ENCODE measurements around the gene SNX14. TPM values are rescaled to one million over a fixed set of nuclear protein-coding genes. Genes with fewer than 3 reads are reported as not detected.

SNX14 gene
- total and polyA plus RNA-seq, 5 donors from 2014 or later = 46.1 to 63.2 (median 51.8) TPM

- Histone ChIP-seq H3K27ac (ENCODE audit: insufficient read depth, low read length, poor library complexity, severe bottlenecking) (no peak overlapping the region), H3K4me1 (ENCODE audit: control insufficient read depth, insufficient read depth, low read length, poor library complexity, severe bottlenecking) (no peaks in the 10 kb centered on the region), H3K9me3 (ENCODE audit: control insufficient read depth in 2 of 2, low read length in 2 of 2) (no peaks in the 10 kb centered on the region), H3K27me3 (ENCODE audit: control insufficient read depth, insufficient read depth, low read length) (no peaks in the 10 kb centered on the region), H3K4me3 (ENCODE audit: low read depth, low read length) (no peak overlapping the region), H3K36me3 (ENCODE audit: control insufficient read depth, insufficient read depth, low read length) (no peaks in the 10 kb centered on the region)
- no peaks in the 10 kb centered on the region for H3K36me3 Mint-ChIP-seq
- H3K4me3 Mint-ChIP-seq = no peak overlapping the region
- ATAC-seq (ENCODE audit: low read depth in 2 of 2) (no peak), DNase-seq (no peak)
- H3K27me3 Mint-ChIP-seq = peaks cover 15% of the 10 kb centered on the region
- peaks cover 0 to 24% (median 6%) of the 10 kb centered on the region in 4 donors for H3K4me1 Mint-ChIP-seq
- peak overlapping the region in 1 of 3 donors; percentile 33 for H3K27ac Mint-ChIP-seq
- H3K9me3 Mint-ChIP-seq = peaks cover 0 to 2% (median 0%) of the 10 kb centered on the region in 7 donors
These were observed 131.9 kb downstream of the SNX14 start for GRCh38 chr6:85461798-85462170.

DNA sequence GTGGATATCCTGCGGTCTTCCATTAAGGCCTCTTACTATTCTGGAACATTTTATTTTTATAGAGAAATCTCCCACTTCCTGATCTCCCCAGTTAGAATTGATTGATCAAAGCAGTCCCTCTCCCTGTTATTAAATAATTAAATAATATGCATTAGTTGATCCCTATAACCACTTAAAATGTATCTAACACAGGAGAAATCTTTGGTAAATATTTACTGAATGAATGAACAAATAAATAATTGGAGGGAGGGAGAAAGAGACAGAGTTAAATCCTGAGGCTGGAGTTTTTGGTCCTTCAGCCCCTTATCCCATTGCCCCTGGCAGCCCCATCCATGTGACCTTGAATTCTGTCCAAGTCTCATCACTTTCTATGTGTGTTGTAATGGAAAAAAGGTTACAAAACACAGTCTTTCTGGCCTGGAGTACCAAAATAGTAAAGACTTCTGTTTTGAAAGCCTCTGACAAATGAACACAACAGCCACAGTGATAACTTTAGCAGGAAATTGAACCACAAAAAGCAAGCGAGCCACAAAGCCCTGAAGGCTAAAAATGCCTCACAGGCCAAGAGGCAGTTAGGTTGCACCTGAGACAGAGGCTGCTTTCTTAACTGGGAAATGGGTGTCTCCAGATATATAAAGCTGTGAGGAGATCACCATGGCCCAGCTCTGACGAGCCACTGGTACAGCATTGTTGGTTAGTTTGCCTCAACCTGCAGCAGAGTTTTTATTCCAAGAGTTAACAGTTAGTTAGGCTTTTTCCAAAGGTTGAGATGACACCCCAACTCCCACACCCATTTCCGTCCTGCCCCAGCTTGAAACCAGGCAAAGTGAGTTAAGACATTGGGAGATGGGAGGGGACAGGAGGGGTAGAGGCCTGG, 132.5 kb downstream of the SNX14 start:
- H3K27me3 Mint-ChIP-seq = peaks cover 15% of the 10 kb centered on the region
- peak overlapping the region in 1 of 4 donors; percentile 53 for H3K4me3 Mint-ChIP-seq
- peaks cover 0 to 24% (median 6%) of the 10 kb centered on the region in 4 donors for H3K4me1 Mint-ChIP-seq
- no peak overlapping the region for H3K27ac ChIP-seq (ENCODE audit: insufficient read depth, low read length, poor library complexity, severe bottlenecking)
- H3K4me3 ChIP-seq (ENCODE audit: low read depth, low read length) = no peak overlapping the region
- no peaks in the 10 kb centered on the region for H3K4me1 ChIP-seq (ENCODE audit: control insufficient read depth, insufficient read depth, low read length, poor library complexity, severe bottlenecking)
- DNase-seq (peak in 2 of 3 donors; percentile 12 to 61), ATAC-seq (ENCODE audit: low read depth in 2 of 2) (peak; percentile 34 to 60)
- H3K9me3 ChIP-seq (ENCODE audit: control insufficient read depth in 2 of 2, low read length in 2 of 2) = no peaks in the 10 kb centered on the region
- H3K9me3 Mint-ChIP-seq = peaks cover 0 to 2% (median 0%) of the 10 kb centered on the region in 7 donors
- peaks cover under 1% of the 10 kb centered on the region for H3K27me3 ChIP-seq (ENCODE audit: control insufficient read depth, insufficient read depth, low read length)
- no peaks in the 10 kb centered on the region for H3K36me3 Mint-ChIP-seq
- no peaks in the 10 kb centered on the region for H3K36me3 ChIP-seq (ENCODE audit: control insufficient read depth, insufficient read depth, low read length)
- peak overlapping the region; percentile 33 to 55 (median 43) for H3K27ac Mint-ChIP-seq

DNA sequence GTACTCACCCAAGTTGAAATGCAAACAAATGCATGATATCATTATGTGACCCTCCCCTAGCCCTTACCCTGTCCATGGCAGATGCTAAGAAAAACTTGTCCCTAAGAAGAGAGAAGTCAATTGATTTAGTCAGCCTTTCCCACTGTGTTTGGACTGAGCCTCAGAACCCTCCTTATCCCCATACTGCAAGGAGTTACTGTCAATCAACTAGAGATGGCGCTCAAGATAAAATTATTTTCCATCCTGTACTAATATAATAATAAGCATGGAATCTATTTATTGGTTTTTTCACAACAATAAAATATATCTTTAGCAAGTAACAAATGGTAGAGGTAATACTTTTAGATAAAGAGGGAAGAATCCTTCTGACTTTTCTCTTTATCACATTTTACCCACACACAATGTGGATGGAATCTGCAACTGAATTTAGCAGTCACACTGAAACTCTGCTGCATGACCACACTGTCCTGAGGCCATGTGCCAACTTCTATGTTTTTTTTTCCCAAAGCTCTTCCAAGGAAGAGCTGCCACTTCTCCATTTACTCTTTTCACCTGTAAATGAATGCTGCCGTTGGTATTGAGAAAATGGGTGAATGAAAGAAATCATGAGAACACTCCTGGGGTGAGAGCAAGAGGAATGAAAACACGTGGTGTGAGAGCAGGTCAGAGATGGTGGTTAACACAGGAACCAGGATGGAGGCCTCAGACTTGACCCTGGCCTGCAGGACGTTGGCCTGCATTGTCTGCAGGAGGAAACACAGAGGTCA, 133.3 kb downstream of the SNX14 start:
- ATAC-seq (ENCODE audit: low read depth in 2 of 2) (no peak), DNase-seq (no peak)
- Histone ChIP-seq H3K36me3 (ENCODE audit: control insufficient read depth, insufficient read depth, low read length) (no peaks in the 10 kb centered on the region), H3K9me3 (ENCODE audit: control insufficient read depth in 2 of 2, low read length in 2 of 2) (no peaks in the 10 kb centered on the region), H3K27me3 (ENCODE audit: control insufficient read depth, insufficient read depth, low read length) (peaks cover 6% of the 10 kb centered on the region), H3K27ac (ENCODE audit: insufficient read depth, low read length, poor library complexity, severe bottlenecking) (no peak overlapping the region), H3K4me1 (ENCODE audit: control insufficient read depth, insufficient read depth, low read length, poor library complexity, severe bottlenecking) (no peaks in the 10 kb centered on the region), H3K4me3 (ENCODE audit: low read depth, low read length) (no peak overlapping the region)
- peaks cover 0 to 2% (median 0%) of the 10 kb centered on the region in 7 donors for H3K9me3 Mint-ChIP-seq
- H3K36me3 Mint-ChIP-seq = no peaks in the 10 kb centered on the region
- H3K27me3 Mint-ChIP-seq = peaks cover 15% of the 10 kb centered on the region
- H3K4me1 Mint-ChIP-seq = peaks cover 0 to 17% (median 4%) of the 10 kb centered on the region in 4 donors
- H3K27ac Mint-ChIP-seq = peak overlapping the region in 1 of 3 donors; percentile 55
- no peak overlapping the region for H3K4me3 Mint-ChIP-seq

GRCh38 chr6:85459224-85459901, 134.3 kb downstream of the SNX14 start:
- DNase-seq = no peak
- Histone ChIP-seq H3K4me3 (ENCODE audit: low read depth, low read length) (no peak overlapping the region), H3K9me3 (ENCODE audit: control insufficient read depth in 2 of 2, low read length in 2 of 2) (no peaks in the 10 kb centered on the region), H3K36me3 (ENCODE audit: control insufficient read depth, insufficient read depth, low read length) (no peaks in the 10 kb centered on the region), H3K4me1 (ENCODE audit: control insufficient read depth, insufficient read depth, low read length, poor library complexity, severe bottlenecking) (no peaks in the 10 kb centered on the region), H3K27ac (ENCODE audit: insufficient read depth, low read length, poor library complexity, severe bottlenecking) (no peak overlapping the region), H3K27me3 (ENCODE audit: control insufficient read depth, insufficient read depth, low read length) (peaks cover 11% of the 10 kb centered on the region)
- ATAC-seq (ENCODE audit: low read depth in 2 of 2) = no peak
- peaks cover 0 to 9% (median 3%) of the 10 kb centered on the region in 4 donors for H3K4me1 Mint-ChIP-seq
- no peak overlapping the region for H3K27ac Mint-ChIP-seq
- H3K4me3 Mint-ChIP-seq = no peak overlapping the region
- no peaks in the 10 kb centered on the region for H3K36me3 Mint-ChIP-seq
- H3K27me3 Mint-ChIP-seq = peaks cover 21% of the 10 kb centered on the region
- peaks cover 0 to 2% (median 0%) of the 10 kb centered on the region in 7 donors for H3K9me3 Mint-ChIP-seq

- H3K27ac Mint-ChIP-seq = no peak overlapping the region
- no peaks in the 10 kb centered on the region for H3K4me1 ChIP-seq (ENCODE audit: control insufficient read depth, insufficient read depth, low read length, poor library complexity, severe bottlenecking)
- H3K9me3 ChIP-seq (ENCODE audit: control insufficient read depth in 2 of 2, low read length in 2 of 2) = no peaks in the 10 kb centered on the region
- H3K27ac ChIP-seq (ENCODE audit: insufficient read depth, low read length, poor library complexity, severe bottlenecking) = no peak overlapping the region
- H3K4me3 Mint-ChIP-seq = no peak overlapping the region
- no peak for ATAC-seq (ENCODE audit: low read depth in 2 of 2)
- peaks cover 27% of the 10 kb centered on the region for H3K27me3 Mint-ChIP-seq
- no peak overlapping the region for H3K4me3 ChIP-seq (ENCODE audit: low read depth, low read length)
- no peaks in the 10 kb centered on the region for H3K36me3 Mint-ChIP-seq
- DNase-seq = no peak
- peaks cover 0 to 9% (median 3%) of the 10 kb centered on the region in 4 donors for H3K4me1 Mint-ChIP-seq
- peaks cover 16% of the 10 kb centered on the region for H3K27me3 ChIP-seq (ENCODE audit: control insufficient read depth, insufficient read depth, low read length)
- peaks cover 0 to 2% (median 0%) of the 10 kb centered on the region in 7 donors for H3K9me3 Mint-ChIP-seq
- H3K36me3 ChIP-seq (ENCODE audit: control insufficient read depth, insufficient read depth, low read length) = no peaks in the 10 kb centered on the region
These were observed 134.9 kb downstream of the SNX14 start for GRCh38 chr6:85458782-85459181.

DNA sequence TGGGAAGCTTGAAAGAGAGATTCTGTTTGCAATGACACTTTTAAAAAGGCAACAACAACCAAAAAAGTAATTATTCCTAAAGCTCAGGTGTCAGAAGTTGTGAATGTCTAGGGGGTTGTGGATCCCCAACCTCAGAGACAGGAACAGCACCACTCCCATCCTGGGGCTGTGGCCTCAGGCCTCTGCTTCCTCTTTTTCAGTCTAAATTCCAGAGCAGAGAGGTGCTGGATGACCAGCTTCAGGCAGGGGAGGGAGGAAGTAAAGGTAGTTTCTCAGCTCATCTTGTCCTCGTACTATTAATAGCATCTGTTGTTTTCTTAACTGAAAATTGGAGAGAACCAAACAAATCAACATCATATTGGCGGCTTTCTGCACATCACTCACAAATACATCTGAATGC, 135.5 kb downstream of the SNX14 start:
- Histone ChIP-seq H3K36me3 (ENCODE audit: control insufficient read depth, insufficient read depth, low read length) (no peaks in the 10 kb centered on the region), H3K27me3 (ENCODE audit: control insufficient read depth, insufficient read depth, low read length) (peaks cover 17% of the 10 kb centered on the region), H3K4me3 (ENCODE audit: low read depth, low read length) (no peak overlapping the region), H3K9me3 (ENCODE audit: control insufficient read depth in 2 of 2, low read length in 2 of 2) (no peaks in the 10 kb centered on the region), H3K4me1 (ENCODE audit: control insufficient read depth, insufficient read depth, low read length, poor library complexity, severe bottlenecking) (no peaks in the 10 kb centered on the region), H3K27ac (ENCODE audit: insufficient read depth, low read length, poor library complexity, severe bottlenecking) (no peak overlapping the region)
- Mint-ChIP-seq H3K27me3 (peaks cover 27% of the 10 kb centered on the region), H3K4me3 (no peak overlapping the region), H3K27ac (no peak overlapping the region), H3K9me3 (peaks cover 0 to 2% (median 0%) of the 10 kb centered on the region in 7 donors), H3K4me1 (peaks cover 0 to 12% (median 3%) of the 10 kb centered on the region in 4 donors), H3K36me3 (no peaks in the 10 kb centered on the region)
- ATAC-seq (ENCODE audit: low read depth in 2 of 2) (no peak), DNase-seq (no peak)

- peaks cover 0 to 10% (median 3%) of the 10 kb centered on the region in 4 donors for H3K4me1 Mint-ChIP-seq
- H3K27me3 ChIP-seq (ENCODE audit: control insufficient read depth, insufficient read depth, low read length) = peaks cover 22% of the 10 kb centered on the region
- peaks cover 41% of the 10 kb centered on the region for H3K27me3 Mint-ChIP-seq
- no peaks in the 10 kb centered on the region for H3K4me1 ChIP-seq (ENCODE audit: control insufficient read depth, insufficient read depth, low read length, poor library complexity, severe bottlenecking)
- no peaks in the 10 kb centered on the region for H3K9me3 ChIP-seq (ENCODE audit: control insufficient read depth in 2 of 2, low read length in 2 of 2)
- no peak for ATAC-seq (ENCODE audit: low read depth in 2 of 2)
- no peak overlapping the region for H3K27ac ChIP-seq (ENCODE audit: insufficient read depth, low read length, poor library complexity, severe bottlenecking)
- H3K36me3 ChIP-seq (ENCODE audit: control insufficient read depth, insufficient read depth, low read length) = no peaks in the 10 kb centered on the region
- peaks cover 0 to 2% (median 0%) of the 10 kb centered on the region in 7 donors for H3K9me3 Mint-ChIP-seq
- no peak overlapping the region for H3K4me3 ChIP-seq (ENCODE audit: low read depth, low read length)
- DNase-seq = no peak
- H3K36me3 Mint-ChIP-seq = no peaks in the 10 kb centered on the region
- no peak overlapping the region for H3K27ac Mint-ChIP-seq
- H3K4me3 Mint-ChIP-seq = no peak overlapping the region
These were observed 136.9 kb downstream of the SNX14 start for GRCh38 chr6:85456782-85457181.

Data from CD4-positive, CD25-positive, alpha-beta regulatory T cell (primary cell).